Astrocyte of the hippocampus (primary cell): ENCODE results near the gene C9orf43.

Experiments
- DNase-seq: peaks from one replicate; pipeline ENCODE4 v3.0.0; 2011; ENCODE audit warnings: low read depth, low spot score

C9orf43 gene

GRCh38 chr9:113465599-113466140 is 55.1 kb downstream of the C9orf43 start:
- no peak for DNase-seq

DNA sequence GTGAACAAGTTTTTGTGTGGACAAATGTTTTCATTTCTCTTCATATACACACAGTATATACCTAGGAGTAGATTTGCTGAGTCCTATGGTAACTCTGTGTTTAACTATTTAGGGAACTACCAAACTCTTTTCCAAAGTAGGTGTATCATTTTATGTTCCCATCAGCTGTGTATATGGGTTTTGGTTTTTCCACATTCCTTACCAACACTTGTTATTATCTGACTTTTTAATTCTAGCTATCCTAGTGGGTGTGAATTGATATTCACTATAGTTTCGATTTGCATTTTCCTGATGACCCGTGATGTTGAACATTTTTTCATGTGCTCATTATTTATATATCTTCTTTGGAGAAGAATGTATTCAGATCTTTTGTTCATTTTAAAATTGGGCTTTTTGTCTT is 56.6 kb downstream of the C9orf43 start:
- DNase-seq, result no peak

- DNase-seq, result no peak
These were observed 58.3 kb downstream of the C9orf43 start for GRCh38 chr9:113468716-113469448.

- DNase-seq, result no peak
These were observed 60.6 kb downstream of the C9orf43 start for GRCh38 chr9:113471143-113471542.

DNA sequence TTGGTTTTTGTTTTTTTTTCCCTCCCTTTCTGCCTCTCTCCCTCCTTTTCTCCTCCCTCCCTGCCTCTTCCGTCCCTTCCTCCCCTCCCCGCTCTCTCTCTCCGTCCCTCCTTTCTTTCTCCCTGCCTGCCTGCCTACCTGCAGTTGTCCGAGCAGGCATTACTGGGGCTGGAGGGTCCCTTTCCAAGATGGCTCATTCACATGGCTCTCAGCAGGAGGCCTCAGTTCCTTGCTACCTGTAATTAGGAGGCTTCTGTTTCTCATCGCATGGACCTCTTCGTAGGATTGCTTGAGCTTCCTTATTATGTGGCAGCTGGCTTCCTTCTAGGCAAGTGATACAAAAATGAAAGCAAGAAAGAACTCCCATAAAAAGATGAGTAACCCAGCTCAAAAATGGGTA is 61.0 kb downstream of the C9orf43 start:
- DNase-seq, result no peak

GRCh38 chr9:113472199-113472598 is 61.7 kb downstream of the C9orf43 start:
- no peak for DNase-seq

GRCh38 chr9:113474360-113475028 is 63.9 kb downstream of the C9orf43 start:
- DNase-seq, result no peak

DNA sequence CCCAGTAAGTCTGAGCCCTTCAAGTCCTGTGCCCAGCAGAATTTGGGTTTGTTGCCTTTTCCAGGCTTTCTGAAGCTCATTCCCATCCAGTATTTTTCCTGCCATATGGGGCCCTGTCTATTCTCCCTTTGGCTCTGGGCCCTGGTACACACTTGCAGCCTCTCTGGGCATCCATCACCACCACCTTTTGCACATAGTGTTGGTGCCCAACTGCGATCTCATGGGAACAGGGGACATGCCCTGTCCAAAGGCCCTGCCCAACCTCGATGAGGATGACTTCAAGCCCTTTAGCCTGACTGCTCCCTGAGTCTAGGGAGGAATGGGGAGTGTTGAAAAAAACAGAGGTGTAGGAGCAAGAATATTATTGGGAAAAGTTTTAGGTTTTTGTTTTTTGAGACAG is 64.5 kb downstream of the C9orf43 start:
- DNase-seq, result no peak

DNA sequence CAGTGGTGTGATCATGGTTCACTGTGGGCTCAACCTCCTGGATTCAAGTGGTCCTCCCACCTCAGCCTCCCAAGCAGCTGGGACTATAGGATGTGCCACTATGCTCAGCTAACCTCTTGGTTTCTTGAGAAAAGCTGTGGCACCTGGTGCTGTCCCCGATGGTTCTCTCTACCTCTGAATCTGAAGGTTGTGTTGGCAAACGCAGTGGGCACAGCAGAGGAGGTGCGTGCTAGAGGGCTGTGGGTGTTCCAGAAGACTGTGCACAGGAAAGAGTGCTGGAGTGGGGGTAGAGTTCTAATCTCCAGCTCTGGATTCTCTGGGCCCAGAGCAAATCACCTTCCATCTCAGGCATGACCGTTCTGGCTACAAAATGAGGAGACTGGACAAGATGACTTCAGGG is 65.4 kb downstream of the C9orf43 start:
- no peak for DNase-seq

GRCh38 chr9:113476511-113476916 is 66.0 kb downstream of the C9orf43 start:
- no peak for DNase-seq

DNA sequence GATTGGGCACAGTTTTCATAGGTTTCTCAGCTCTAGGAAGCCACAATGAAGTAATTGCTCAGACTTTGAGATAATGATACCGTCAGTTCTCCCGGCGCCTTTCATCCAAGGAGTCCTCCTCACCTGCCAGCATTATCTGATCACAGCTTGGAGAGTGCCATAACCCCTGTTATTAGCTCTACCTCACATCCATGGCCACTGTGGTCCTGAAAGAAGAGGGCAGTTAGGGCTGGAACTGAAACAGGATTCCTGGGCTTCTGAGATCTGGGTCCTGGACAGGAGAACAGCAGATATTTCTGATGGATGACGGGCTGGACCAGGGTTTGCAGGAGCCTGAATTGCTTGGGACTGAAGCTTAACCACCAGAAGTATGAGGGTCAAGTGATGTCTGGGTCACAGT is 66.5 kb downstream of the C9orf43 start:
- DNase-seq, result no peak

DNA sequence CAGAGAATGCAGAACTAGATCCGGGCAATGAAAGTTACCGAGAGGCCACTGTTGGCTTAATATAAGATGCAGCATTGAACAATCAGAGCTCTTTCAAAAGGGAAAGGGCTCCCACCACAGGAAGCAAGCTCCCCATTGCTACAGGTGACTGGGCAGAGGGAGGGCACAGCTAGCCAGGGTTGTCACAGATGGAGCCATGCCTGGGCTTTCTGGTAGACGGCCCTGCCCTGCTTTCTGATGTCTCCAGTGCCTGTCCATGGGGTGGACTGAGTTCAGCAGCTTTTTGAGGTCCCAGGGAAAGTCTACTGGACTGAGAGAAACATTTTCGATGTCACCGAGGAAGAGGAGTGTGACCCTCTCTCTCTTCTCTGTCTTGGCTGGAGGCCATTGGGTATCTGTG is 67.1 kb downstream of the C9orf43 start:
- DNase-seq, result no peak

- peak; percentile 26 for DNase-seq
These were observed 68.7 kb downstream of the C9orf43 start for GRCh38 chr9:113479174-113479621.
